DMS153 treated with DMSO at 0.1 percent for 48 hours (cell line): ENCODE measurements around the gene IL4I1.

Source experiments
- DNase-seq: peaks from one replicate; lab custom pipeline; 2025; ENCODE audit not compliant: unreplicated experiment; lab: John Stamatoyannopoulos, UW

The IL4I1 gene

DNA sequence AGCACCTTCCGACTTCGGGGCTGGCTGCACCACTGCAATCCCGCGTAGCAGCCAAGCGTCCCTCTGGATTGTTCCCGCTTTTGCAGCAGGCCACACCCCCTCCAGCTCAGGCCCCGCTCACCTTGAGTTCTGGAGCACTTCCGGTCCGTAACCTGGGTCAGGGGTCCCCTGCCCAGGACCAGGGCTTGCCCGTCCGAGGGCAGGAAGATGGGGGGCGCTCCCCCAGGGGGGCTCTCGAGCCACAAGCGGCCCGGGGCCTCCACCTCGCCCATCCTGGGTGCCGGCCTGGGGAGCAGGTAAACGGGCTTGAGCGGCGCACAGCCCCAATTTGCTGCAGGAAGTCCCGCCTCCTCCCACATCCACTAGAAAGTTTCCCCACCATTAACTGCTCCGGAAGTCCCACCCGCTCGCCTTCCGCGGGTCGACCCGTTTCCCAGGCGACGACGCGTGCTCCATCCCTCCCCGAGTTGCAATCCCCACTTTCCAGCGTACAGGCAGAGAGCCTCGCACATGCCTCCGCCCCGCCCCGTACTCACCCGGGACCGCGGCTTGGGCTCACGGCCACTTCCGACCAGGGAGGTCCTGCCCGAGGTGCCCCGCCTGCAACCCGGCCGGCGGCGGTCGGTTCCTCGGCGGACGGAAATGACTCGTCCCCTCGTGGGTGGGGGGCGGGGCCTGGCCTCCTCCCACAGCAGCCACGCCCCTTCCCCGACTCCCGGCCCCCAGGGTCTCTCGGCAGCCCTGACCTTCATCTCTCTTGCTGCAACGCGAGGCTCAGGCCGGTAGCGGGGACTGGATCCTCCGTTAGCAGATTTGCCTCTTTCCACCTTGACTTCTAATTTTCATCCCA is 29.5 kb downstream of the IL4I1 start, which contains the start of gene PNKP:
Gene PNKP, minus strand, starts transcription at position 644 of the 850 bp plus-strand sequence. Its CDS starts 372 bp downstream, at position 272.
- peak; percentile 77 for DNase-seq

DNA sequence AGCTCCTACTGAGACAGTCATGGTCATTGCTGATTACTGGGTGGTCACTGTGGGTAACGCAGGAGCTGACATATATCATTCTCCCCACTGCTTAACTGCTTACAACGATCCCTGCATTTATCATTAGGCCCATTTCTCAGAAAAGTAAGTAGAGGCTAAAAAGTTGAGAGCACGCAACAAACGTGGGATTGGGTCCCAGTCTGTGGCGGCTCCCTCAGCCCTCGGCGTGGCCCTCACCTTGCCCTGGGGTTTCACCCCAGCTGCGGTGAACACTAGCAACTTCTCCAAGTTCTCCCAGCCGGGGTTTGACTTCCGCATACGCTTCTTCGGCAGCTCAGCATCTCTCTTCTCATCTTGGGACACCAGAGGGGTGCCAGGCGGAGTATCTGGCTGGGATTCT is 31.8 kb downstream of the IL4I1 start:
- no peak for DNase-seq

DNA sequence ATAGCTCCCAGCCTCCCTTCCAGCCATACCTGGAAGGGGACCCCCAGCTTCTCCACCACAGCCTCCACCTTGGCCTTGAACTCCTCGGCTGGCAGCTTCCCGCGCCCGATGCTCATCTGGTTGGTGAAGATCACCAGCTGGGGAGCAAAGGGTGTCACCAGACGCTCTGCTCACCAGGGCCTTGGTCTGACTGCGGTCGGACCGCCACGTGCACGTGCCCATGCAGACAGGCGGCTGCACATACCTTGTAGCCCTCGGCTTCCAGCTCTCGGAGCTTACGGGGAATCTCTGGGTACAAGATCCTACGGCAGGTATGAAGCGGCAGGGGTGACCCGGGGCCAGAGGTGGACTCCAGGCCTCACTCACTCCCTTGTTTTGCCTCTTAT is 32.8 kb downstream of the IL4I1 start:
- no peak for DNase-seq

DNA sequence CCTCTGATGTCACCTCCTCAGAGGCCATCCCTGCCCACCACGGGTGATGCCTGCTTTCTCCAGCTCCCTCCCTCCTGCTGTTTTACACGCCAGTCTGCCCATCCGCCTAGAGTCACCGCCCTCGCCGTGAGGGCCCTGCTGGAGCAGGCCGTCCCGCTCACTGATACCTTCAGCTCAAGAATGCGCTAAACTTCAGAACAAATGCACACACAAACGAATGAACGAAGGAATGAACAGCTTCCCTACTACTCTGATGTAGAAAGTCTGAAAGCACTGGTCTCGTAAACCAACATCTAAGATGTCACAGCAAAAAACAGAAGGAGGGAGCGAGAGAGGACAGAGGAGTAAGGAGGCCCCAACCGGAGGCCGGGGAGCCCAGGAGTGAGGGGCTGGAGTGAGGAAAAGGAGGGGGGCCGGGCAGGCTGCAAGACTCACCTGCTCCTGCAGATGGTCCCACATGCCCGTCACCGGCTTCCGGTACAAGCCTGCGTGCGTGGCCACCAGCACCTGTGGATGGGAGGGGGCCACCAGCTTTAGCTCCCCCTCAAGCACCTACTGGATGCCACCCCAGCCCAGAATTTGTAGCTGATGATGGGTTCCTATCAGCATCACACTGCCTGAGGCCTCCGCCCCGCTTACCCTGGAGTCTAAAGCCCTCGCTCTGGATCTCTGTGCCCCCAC is 33.3 kb downstream of the IL4I1 start:
- DNase-seq: no peak

GRCh38 chr19:49862391-49863253 is 34.1 kb downstream of the IL4I1 start:
- DNase-seq: no peak

DNA sequence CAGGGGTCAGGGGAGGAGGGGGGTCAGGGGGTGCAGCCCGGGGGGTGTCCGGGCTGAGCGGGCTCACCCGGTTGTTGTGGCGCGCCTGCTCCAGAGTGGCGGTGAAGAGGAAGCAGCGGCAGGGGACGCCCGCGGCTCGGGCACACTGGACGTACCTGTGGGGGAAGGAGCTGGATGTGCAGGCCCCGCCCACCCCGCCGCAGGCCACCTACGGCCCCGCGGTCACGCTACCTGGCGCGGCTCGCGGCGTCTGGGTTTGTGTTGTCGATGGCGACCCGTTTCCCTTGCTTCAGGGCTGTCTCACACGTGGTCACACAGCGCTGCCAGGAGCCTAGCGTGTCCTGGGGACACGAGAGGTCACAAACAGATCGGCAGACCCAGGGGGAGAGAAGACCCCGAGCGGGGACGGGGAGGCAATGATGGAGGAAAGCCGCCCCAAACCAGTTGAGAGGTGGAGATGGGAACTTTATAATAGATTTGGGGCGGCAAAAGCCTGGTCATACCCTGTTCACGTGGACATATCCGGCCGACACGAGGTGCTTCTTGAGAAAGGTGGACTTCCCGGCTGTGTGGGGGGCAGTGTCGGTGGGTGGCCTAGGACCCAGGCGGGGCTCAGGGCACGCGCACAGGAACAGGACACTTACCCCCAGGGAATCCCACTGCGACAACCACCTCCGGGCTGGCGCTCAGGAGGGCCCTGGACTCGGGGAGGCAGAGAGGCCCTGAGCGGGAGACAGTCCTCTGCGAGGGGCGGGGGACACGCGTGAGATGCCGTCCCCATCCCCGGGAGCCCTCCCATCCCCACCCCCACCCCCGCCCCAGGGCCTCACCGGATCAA is 34.9 kb downstream of the IL4I1 start:
- no peak for DNase-seq

DNA sequence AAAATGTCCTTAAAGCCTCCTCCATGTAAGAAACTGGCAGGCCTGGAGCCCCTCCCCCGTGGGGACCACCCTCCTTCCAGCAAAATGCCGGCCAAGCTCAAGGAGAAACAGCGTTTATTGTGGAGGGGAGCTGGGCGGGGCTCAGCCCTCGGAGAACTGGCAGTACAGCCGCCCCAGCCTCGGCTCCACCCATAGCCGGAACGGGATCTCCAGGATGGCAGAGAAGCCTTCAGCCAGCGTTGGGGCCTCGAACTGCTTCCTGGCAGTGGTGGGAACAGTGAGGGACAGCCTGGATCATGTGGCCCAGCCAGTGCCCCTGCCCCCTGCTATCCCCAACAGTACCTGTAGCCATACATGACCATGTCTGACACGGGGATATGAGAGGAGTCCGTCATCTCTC is 35.6 kb downstream of the IL4I1 start:
- no peak for DNase-seq

DNA sequence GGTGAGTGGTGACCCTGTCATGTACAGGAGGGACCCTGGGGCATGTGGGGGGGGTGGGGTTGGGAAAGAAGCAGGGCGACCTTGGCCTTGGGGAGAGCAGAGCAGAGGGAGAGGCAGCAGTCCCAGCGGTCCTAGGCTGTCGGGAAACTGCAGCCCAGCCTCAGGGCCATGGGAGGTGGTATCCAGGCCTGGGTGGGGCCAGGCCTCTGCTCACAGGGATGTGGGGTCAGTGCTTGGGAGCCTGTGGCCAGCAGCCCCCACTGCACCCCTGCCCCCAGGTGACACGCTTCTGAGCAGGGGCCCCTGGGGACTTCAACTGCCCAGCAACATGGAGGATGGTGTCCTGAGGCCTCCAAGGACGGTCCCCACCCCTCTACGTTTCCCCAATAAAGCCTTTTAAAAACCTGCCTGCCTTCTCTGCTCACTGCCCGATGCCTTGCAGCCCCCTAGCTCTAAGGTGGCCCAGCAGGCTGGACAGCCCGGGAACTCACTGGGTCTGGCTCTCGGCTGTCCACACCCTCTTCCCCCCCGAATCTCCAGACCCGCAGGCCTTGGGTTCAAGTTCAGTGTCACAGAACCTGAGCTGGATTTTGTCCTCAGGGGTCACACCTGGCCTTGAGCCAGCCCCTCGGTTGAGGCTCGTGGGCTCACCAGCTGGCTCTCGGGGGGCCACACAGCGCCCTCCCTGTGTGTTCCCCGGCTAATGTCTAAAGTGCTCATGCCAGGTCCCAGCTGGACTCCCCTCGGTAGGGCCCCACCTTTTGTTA is 36.2 kb downstream of the IL4I1 start:
- no peak for DNase-seq

- DNase-seq: no peak
Observed at GRCh38 chr19:49859682-49860335, 36.9 kb downstream of the IL4I1 start.

- no peak for DNase-seq
Observed at GRCh38 chr19:49858088-49858985, 38.4 kb downstream of the IL4I1 start.

DNA sequence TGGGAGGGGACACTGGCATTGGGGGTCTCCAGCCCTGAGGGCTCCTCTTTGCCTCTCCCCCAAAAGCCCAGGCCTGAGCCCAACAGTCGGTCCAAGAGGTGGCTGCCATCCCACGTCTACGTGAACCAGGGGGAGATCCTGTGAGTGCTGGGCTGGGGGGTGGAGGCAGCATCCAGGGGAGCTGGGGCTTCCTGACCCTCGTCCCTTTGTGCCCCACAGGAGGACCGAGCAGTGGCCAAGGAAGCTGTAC is 38.9 kb downstream of the IL4I1 start:
- no peak for DNase-seq

GRCh38 chr19:49857061-49857837 is 39.4 kb downstream of the IL4I1 start:
- DNase-seq: no peak

DNA sequence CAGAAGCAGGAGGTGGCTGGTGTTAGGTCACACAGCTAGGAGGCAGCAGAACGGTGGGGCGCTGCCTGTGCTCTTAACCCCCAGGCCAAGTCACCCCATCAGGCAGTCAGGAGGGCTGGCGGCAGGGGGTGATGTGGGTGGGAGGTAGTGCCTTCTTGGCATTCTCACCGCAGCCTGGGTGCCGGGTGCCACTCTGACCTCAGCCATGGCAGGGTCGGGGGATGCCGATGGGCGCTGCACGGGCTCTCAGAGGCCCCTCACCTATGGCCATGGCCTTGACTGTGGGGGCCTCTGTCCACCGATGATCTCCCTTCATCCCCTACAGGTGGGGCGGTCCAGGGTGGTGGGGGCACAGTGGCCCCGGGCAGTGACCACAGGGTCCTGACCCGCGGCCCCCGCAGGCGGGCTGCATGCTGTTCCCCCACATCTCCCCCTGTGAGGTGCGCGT is 40.1 kb downstream of the IL4I1 start:
- no peak for DNase-seq

- DNase-seq: no peak
Observed at GRCh38 chr19:49855676-49856573, 40.8 kb downstream of the IL4I1 start.

- DNase-seq: no peak
Observed at GRCh38 chr19:49855277-49855675, 41.4 kb downstream of the IL4I1 start.

GRCh38 chr19:49854378-49855263 is 42.1 kb downstream of the IL4I1 start:
- no peak for DNase-seq
